VCaP (cell line): Measurements from ENCODE around the gene MAP3K3.
"Not testable (repeated sequence)": the region's sequence is repeated elsewhere in the genome, so short reads cannot be mapped to it uniquely, and the experiment has no call there.

Experiments
- H3K27ac ChIP-seq: fragments of 450-650 bp; 2 replicates; pipeline ENCODE4 v1.5.1; 2017
- CTCF ChIP-seq: fragments of 450-650 bp; conservative IDR thresholded peaks from 2 replicates; pipeline ENCODE4 v1.5.1; 2017; ENCODE audit warnings: mild to moderate bottlenecking, moderate library complexity

MAP3K3 gene

DNA sequence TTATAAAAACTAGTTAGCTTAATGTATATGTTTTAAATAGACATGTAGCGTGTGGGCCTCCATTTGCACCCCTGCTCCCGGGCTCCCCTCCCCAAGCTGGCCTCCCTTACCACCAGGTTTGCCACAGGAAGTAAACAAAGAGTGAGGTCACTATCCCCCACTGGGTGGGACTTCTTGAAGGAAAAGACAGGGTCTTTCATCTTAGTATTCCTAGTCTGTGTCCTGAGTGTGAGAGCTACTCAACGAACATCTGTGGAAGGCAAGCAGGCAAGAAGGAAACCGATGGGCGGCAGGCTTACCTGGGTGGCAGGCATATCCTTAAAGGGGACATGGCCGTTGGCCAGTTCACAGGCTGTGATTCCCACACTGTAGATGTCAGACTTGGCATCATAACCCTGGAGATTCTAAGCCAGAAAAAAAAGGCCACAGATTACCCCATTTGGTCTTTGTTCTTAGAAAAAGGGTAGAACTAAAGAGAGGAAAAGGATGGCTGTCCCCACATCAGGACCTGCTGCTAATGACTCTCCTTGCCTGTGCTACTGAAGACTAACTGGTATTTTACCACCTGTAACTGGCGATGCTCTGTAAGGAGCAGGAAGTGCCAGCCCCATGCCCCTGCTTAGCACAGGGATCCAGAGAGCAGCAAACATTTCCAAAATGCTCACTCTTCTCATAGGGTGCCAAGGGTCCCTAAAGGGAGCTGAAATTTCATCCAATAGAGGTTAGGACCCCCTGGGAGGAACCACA, 84.3 kb downstream of the MAP3K3 start:
- no peak for TF ChIP-seq CTCF
- H3K27ac ChIP-seq, result no peak overlapping the region

DNA sequence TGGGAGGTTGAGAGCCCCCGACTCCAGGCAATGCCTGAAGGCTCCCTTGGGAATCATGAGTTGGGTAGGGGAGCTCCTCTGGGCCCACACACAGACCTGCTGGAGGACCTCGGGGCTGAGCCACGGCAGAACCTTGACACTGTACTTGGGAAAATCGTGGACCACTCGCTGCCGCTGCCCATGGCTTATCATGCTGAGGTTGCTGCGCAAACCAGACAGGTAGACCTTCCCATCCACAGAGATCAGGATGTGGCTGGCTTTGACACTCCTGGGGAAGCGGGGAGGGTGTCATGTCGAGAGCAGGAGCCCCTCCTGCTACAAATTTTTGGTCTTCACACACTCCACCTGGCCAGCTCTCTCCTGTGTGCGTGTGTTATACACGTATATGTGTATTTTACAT, 84.9 kb downstream of the MAP3K3 start:
- no peak for TF ChIP-seq CTCF
- H3K27ac ChIP-seq, result no peak overlapping the region

DNA sequence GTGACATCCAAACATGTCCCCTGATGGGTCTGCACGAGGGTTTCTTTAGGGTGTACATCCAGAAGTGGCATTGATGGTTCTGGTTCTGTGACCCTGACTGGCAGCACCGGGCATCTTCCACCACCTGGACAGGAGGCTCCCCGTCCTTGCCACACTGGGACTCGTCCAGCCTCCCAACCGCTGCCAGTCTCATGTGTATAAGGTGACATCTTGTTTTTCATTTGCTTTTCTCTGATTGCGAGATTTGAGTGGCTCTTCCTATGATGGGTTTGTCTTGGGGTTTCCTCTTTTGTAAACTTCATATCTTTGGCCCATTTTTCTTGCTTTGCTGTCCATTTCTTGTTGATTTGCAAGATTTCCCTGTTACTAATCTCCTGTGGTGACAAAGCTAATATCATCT, 86.9 kb downstream of the MAP3K3 start:
- TF ChIP-seq CTCF, result no peak
- no peak overlapping the region for H3K27ac ChIP-seq

- H3K27ac ChIP-seq, result no peak overlapping the region
Observed at GRCh38 chr17:63714550-63715277, 92.5 kb downstream of the MAP3K3 start.

GRCh38 chr17:63716426-63716825, 94.2 kb downstream of the MAP3K3 start:
- no peak overlapping the region for H3K27ac ChIP-seq
- no peak for TF ChIP-seq CTCF

More at GRCh38 chr17:63714550-63715277, 92.5 kb downstream of the MAP3K3 start:
- TF ChIP-seq CTCF, result no peak

GRCh38 chr17:63718988-63719387, 96.8 kb downstream of the MAP3K3 start:
- no peak overlapping the region for H3K27ac ChIP-seq
- no peak for TF ChIP-seq CTCF

DNA sequence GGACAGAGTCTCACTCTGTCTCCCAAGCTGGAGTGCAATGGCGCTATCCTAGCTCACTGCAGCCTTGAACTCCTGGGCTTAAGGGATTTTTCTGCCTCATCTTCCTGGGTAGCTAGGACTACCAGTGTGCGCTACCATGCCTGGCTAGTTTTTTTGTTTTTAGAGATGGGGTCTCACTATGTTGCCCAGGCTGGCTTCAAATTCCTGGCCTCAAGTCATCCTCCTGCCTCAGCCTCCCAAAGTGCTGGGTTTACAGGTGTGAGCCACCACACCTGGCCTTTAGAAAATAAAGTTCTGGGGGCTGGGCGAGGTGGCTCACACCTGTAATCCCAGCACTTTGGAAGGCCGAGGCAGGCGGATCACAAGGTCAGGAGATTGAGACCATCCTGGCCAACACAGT, 98.0 kb downstream of the MAP3K3 start:
- not testable (repeated sequence) for H3K27ac ChIP-seq

- TF ChIP-seq CTCF, result no peak
- H3K27ac ChIP-seq, result no peak overlapping the region
Observed at GRCh38 chr17:63722403-63722802, 100.2 kb downstream of the MAP3K3 start.
